Neural cell (in vitro differentiated cells): ENCODE results near the gene DUXB.
A peak's percentile ranks its signal among the peaks of the same experiment; 100 is the strongest.

Source experiments
- CTCF ChIP-seq: fragments of 450-650 bp; IDR thresholded peaks from 2 replicates; pipeline ENCODE4 v1.5.1; 2014; ENCODE audit warnings: antibody characterized with exemption, mild to moderate bottlenecking, moderate library complexity; ENCODE audit not compliant: poor library complexity, severe bottlenecking
- EP300 ChIP-seq: fragments of 450-650 bp; conservative IDR thresholded peaks from 2 replicates; pipeline ENCODE4 v1.6.1; 2014; ENCODE audit warnings: antibody characterized with exemption, mild to moderate bottlenecking, moderate library complexity; ENCODE audit not compliant: poor library complexity, severe bottlenecking
- EZH2 ChIP-seq: fragments of 200-600, 300-800 bp; shearing (Covaris generic), sonication (generic); IDR thresholded peaks from 2 replicates; pipeline ENCODE4 v1.6.1; 2014; ENCODE audit warnings: antibody characterized with exemption, low read length, borderline replicate concordance, mild to moderate bottlenecking; ENCODE audit not compliant: insufficient read depth, poor library complexity, severe bottlenecking
- POLR2AphosphoS5 ChIP-seq: IDR thresholded peaks from 2 replicates; pipeline ENCODE4 v1.6.1; 2012
- RAD21 ChIP-seq: fragments of 450-650 bp; conservative IDR thresholded peaks from 2 replicates; pipeline ENCODE4 v1.6.1; 2014; ENCODE audit warnings: antibody characterized with exemption, mild to moderate bottlenecking, moderate library complexity

- TF ChIP-seq EZH2 = no peak
- peak; percentile 31 for TF ChIP-seq CTCF
- TF ChIP-seq POLR2AphosphoS5 = no peak
- no peak for TF ChIP-seq EP300
- no peak for TF ChIP-seq RAD21
Observed at GRCh38 chr16:75644240-75645012, 56.8 kb downstream of the DUXB start.
